Panc1 (cell line): ENCODE data around the gene CABLES2. TPM values are rescaled to one million over a fixed set of nuclear protein-coding genes. Genes with fewer than 3 reads are reported as not detected.
A peak's percentile ranks its signal among the peaks of the same experiment; 100 is the strongest.

Experiments
- ATAC-seq: fragments of 200-7000 bp; cut with Tn5 transposase; 2 replicates; pipeline ENCODE4 v1.9.1; 2020; ENCODE audit warnings: mild to moderate bottlenecking, moderate library complexity
- BruUV-seq: library from RNA; stranded (reverse); fragments of 400-500 nt; replicated peaks from 2 replicates; lab custom pipeline; 2021; lab: Mats Ljungman, UMichigan
- CTCF ChIA-PET: fragments of 300-600 bp; sonication (Branson Sonifier 250); formaldehyde crosslinking; loops from one replicate; lab custom pipeline; 2022; ENCODE audit warnings: antibody characterized with exemption; lab: Charles Lee
- POLR2A ChIA-PET: fragments of 300-600 bp; sonication (Branson Sonifier 250); formaldehyde crosslinking; loops from one replicate; lab custom pipeline; 2022; ENCODE audit warnings: antibody characterized with exemption; lab: Charles Lee
- DNase-seq: peaks from one replicate; pipeline ENCODE4 v3.0.0-alpha.2; 2010; ENCODE audit warnings: low read depth, low spot score
- H3K27ac ChIP-seq: 2 replicates; pipeline ENCODE4 v1.5.1; 2011; ENCODE audit warnings: mild to moderate bottlenecking, low read length, inconsistent platforms
- H3K27me3 ChIP-seq: fragments of 200-500 bp; sonication (Bioruptor generic); 2 replicates; pipeline ENCODE4 v1.6.0; 2014; ENCODE audit warnings: low read length, inconsistent platforms; ENCODE audit not compliant: control insufficient read depth, insufficient read depth
- H3K36me3 ChIP-seq: fragments of 200-500 bp; sonication (Bioruptor generic); 2 replicates; pipeline ENCODE4 v1.5.1; 2014; ENCODE audit warnings: inconsistent platforms, mild to moderate bottlenecking, low read length, moderate library complexity; ENCODE audit not compliant: control insufficient read depth, insufficient read depth
- H3K4me1 ChIP-seq: 2 replicates; pipeline ENCODE4 v1.5.1; 2011; ENCODE audit warnings: inconsistent platforms, mild to moderate bottlenecking, low read length, moderate library complexity; ENCODE audit not compliant: control insufficient read depth, insufficient read depth
- H3K4me3 ChIP-seq, 2 experiments: 2 replicates each; pipeline ENCODE4 v1.5.1; 2011 to 2012; ENCODE audit warnings: low read depth in 2 of 2, low read length in 2 of 2, mild to moderate bottlenecking in 2 of 2, inconsistent platforms in 1 of 2, moderate library complexity in 1 of 2
- H3K9me3 ChIP-seq: fragments of 200-500 bp; sonication (Bioruptor generic); 2 replicates; pipeline ENCODE4 v1.5.1; 2014; ENCODE audit warnings: low read depth, mild to moderate bottlenecking, inconsistent platforms, low read length, moderate library complexity; ENCODE audit not compliant: control insufficient read depth, insufficient read depth
- POLR2AphosphoS5 ChIP-seq: IDR thresholded peaks from 2 replicates; pipeline ENCODE4 v1.6.1; 2012; ENCODE audit warnings: mild to moderate bottlenecking, low read depth, low read length, moderate library complexity
- REST ChIP-seq, 2 experiments: IDR thresholded peaks; 2 replicates each; pipeline ENCODE4 v1.6.1; 2011 to 2012; ENCODE audit warnings: low read depth in 2 of 2, control low read depth in 1 of 2, low read length in 1 of 2, mild to moderate bottlenecking in 1 of 2, moderate library complexity in 1 of 2; ENCODE audit not compliant: insufficient read depth in 1 of 2
- SIN3A ChIP-seq: IDR thresholded peaks from 2 replicates; pipeline ENCODE4 v1.6.1; 2012; ENCODE audit warnings: low read depth, mild to moderate bottlenecking, low read length, moderate library complexity, borderline replicate concordance; ENCODE audit not compliant: insufficient read depth
- TCF7L2 ChIP-seq: IDR thresholded peaks from 2 replicates; pipeline ENCODE4 v1.6.1; 2011; ENCODE audit warnings: mild to moderate bottlenecking, low read depth, low read length, inconsistent platforms
- in situ Hi-C: cut with HindIII; loops from 2 replicates; pipeline ENCODE4 v1.10.0; 2016; ENCODE audit warnings: low sequenced_read_pairs, low pct_unique_long_range_greater_than_20kb
- intact Hi-C: fragments of 100-400 bp; cut with micrococcal nuclease; formaldehyde crosslinking; loops from one replicate; pipeline ENCODE4 v1.10.0; 2022; ENCODE audit not compliant: unreplicated experiment
- total RNA-seq: library from RNA; stranded (reverse); gene quantifications from one replicate; pipeline ENCODE4 v1.2.1, GENCODE V29; 2021; ENCODE audit not compliant: unreplicated experiment

CABLES2 gene
- total RNA-seq, 1 experiment from 2014 or later: 9.8 TPM

DNA sequence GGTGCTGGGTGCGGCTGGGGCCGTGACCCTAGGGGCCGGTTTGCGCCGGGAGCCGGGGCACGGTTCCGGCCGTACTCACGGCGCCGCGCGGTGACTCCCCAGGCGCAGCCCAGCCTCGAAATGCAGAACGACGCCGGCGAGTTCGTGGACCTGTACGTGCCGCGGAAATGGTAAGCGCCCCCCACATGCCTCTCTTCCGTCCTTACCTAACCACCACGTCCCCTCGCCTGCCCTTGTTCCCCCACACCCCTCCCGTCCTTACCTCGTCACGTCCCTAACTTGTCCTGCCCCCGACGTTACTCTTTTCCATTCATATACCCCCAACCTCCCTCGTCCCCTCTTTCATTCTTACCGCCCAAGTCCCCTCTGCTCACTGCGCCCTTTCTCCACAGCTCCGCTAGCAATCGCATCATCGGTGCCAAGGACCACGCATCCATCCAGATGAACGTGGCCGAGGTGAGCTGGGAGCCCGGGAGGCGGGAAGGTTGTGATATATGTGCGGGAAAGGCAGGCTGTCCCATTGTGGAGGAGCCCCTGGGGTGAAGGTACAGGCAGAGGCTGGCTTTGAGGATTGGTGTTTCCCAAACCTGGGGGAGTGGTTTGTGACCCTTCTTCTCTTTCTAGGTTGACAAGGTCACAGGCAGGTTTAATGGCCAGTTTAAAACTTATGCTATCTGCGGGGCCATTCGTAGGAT, 19.7 kb downstream of the CABLES2 start:
- no peak for DNase-seq
- ChIA-PET POLR2A (interaction anchor here (0.6 to 0.7 kb wide), 2 partner anchors 32 to 37 kb away, joined by 9 to 14 read pairs; no protein-coding TSS in a partner anchor), CTCF (interaction anchor here (1.5 kb wide), 1 partner anchor 8 kb away, joined by 5 read pairs; no protein-coding TSS in a partner anchor)
- Histone ChIP-seq H3K27ac (peak overlapping the region; percentile 94), H3K36me3 (peaks cover 14% of the 10 kb centered on the region), H3K4me3 (peak overlapping the region; percentile 90 to 97), H3K4me1 (peaks cover 33% of the 10 kb centered on the region), H3K27me3 (no peaks in the 10 kb centered on the region), H3K9me3 (no peaks in the 10 kb centered on the region)
- TF ChIP-seq REST (IDR thresholded peaks at IDR 0.05; ENCODE audit: insufficient read depth in 1 of 2, low read depth in 2 of 2, low read length in 1 of 2) (no peak), SIN3A (0 out of 2 replicates have a peak, but pooled peaks have one; percentile 43), POLR2AphosphoS5 (no peak)
- ATAC-seq: peak; percentile 12; the same call in 1 of the 2 replicates
- BruUV-seq: TSS peak; percentile 94
- intact Hi-C loops (no loop called here), in situ Hi-C loops (no loop called here)

DNA sequence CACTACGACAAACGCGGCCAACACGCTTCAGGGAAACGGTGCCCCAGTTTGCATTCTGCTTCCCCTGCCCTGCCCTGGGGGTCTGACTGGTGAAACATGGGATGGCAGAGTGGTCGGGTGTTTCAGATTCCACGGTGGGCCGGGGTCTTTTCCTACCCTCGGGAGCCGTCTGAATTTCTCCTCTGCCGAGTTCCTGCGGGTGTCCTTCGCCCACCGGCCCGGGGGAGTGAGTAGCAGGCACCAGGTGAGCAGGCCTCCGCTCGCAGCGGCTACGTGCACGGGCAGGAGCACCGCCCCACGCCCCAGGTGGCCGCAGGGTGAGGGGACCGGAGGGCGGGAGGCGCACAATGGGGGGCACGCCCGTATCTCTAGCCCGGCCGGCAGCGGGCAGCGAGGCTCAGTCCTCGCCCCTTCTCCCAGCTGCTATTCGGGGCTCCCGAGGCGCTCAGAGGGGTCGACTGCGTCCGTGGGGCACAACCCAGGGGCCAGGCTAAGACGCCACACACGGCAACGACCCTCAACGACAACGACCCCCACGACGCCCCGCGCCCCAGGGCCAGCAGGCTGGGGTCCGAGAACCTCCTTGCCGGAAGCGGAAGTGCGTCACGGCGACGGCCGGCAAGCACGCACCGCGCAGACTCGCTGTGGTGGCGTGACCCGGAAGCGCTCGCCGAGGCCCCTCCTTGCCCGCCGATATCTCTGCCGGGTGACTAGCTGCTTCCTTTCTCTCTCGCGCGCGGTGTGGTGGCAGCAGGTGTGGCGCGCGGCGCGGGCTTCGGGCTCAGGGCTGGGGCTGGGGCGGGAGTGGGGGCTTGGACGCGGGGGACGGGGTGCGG, 20.5 kb downstream of the CABLES2 start, which contains the start of gene RPS21:
TSS of gene RPS21 (plus strand) at position 721 of the 836 bp plus-strand sequence. CDS start 236 bp downstream, outside the sequence.
- H3K4me3 ChIP-seq: peak within 1 kb of the TSS; percentile 90 to 97
- ATAC-seq (peak; percentile 88), DNase-seq (no peak)
- in situ Hi-C loops: no loop called here
- H3K27me3 ChIP-seq: no peaks in the 10 kb centered on the region
- TSS peak; percentile 89 for BruUV-seq
- no peaks in the 10 kb centered on the region for H3K9me3 ChIP-seq
- peak within 1 kb of the TSS; percentile 94 for H3K27ac ChIP-seq
- peaks cover 33% of the 10 kb centered on the region for H3K4me1 ChIP-seq
- peaks cover 14% of the 10 kb centered on the region for H3K36me3 ChIP-seq
- POLR2A ChIA-PET: interaction anchor here (0.6 to 0.7 kb wide), 2 partner anchors 33 to 36 kb away, joined by 9 to 14 read pairs; no protein-coding TSS in a partner anchor
- intact Hi-C loops: no loop called here
- CTCF ChIA-PET: interaction anchor here (1.5 kb wide), 1 partner anchor 9 kb away, joined by 5 read pairs; no protein-coding TSS in a partner anchor
- TF ChIP-seq SIN3A (peak; percentile 36; the same call in 1 of the 2 replicates), POLR2AphosphoS5 (peak; percentile 91), TCF7L2 (no peak)
